Testis (tissue), 2 donors: Measurements from ENCODE around the gene CHKB.

Experiments used
- POLR2A ChIP-seq: fragments of 450-650 bp; IDR thresholded peaks from one replicate; pipeline ENCODE4 v1.6.1; 2017; ENCODE audit warnings: antibody characterized with exemption, mild to moderate bottlenecking, moderate library complexity
- TF ChIP-seq, protein P1 (sequence below), 3 experiments: fragments of 450-650 bp in 2 of 3; fragments of 200-600 bp in 1 of 3; sonication (generic) in 1 of 3; IDR thresholded peaks; one replicate each; pipeline ENCODE4 v1.5.1; 2016 to 2019; ENCODE audit warnings: antibody characterized with exemption in 3 of 3, mild to moderate bottlenecking in 2 of 3, moderate library complexity in 1 of 3

- TF ChIP-seq, protein P1, sequence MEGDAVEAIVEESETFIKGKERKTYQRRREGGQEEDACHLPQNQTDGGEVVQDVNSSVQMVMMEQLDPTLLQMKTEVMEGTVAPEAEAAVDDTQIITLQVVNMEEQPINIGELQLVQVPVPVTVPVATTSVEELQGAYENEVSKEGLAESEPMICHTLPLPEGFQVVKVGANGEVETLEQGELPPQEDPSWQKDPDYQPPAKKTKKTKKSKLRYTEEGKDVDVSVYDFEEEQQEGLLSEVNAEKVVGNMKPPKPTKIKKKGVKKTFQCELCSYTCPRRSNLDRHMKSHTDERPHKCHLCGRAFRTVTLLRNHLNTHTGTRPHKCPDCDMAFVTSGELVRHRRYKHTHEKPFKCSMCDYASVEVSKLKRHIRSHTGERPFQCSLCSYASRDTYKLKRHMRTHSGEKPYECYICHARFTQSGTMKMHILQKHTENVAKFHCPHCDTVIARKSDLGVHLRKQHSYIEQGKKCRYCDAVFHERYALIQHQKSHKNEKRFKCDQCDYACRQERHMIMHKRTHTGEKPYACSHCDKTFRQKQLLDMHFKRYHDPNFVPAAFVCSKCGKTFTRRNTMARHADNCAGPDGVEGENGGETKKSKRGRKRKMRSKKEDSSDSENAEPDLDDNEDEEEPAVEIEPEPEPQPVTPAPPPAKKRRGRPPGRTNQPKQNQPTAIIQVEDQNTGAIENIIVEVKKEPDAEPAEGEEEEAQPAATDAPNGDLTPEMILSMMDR (IDR thresholded peaks at IDR 0.05), result no peak
- no peak for TF ChIP-seq POLR2A
Observed at GRCh38 chr22:50620593-50621355, 38.1 kb upstream of the CHKB start.
